OCI-LY1 (cell line): ENCODE results near the gene ZNF626.
"Not testable (repeated sequence)": the region's sequence is repeated elsewhere in the genome, so short reads cannot be mapped to it uniquely, and the experiment has no call there.

Experiments
- H2AFZ ChIP-seq: fragments of 200-600 bp; sonication (generic), shearing (Covaris generic); 2 replicates; pipeline ENCODE4 v1.6.0; 2014; ENCODE audit warnings: antibody characterized with exemption, mild to moderate bottlenecking, low read length
- H3F3A ChIP-seq: fragments of 200-600 bp; sonication (generic), shearing (Covaris generic); 2 replicates; pipeline ENCODE4 v1.6.0; 2014; ENCODE audit warnings: mild to moderate bottlenecking, antibody characterized with exemption, low read length, moderate library complexity; ENCODE audit not compliant: insufficient read depth
- H3K27ac ChIP-seq: fragments of 200-600 bp; sonication (generic); 2 replicates; pipeline ENCODE4 v1.5.1; 2014; ENCODE audit warnings: low read length, mixed run types, mild to moderate bottlenecking, low read depth; ENCODE audit not compliant: poor library complexity, severe bottlenecking
- H3K27me3 ChIP-seq: fragments of 200-600 bp; sonication (generic); 2 replicates; pipeline ENCODE4 v1.6.0; 2014; ENCODE audit warnings: antibody characterized with exemption, mild to moderate bottlenecking, low read length, moderate library complexity; ENCODE audit not compliant: insufficient read depth
- H3K36me3 ChIP-seq: fragments of 200-600 bp; sonication (generic); 2 replicates; pipeline ENCODE4 v1.6.1; 2014; ENCODE audit warnings: mild to moderate bottlenecking, antibody characterized with exemption, low read length, moderate library complexity, mixed read lengths; ENCODE audit not compliant: insufficient read depth
- H3K4me1 ChIP-seq: fragments of 200-600 bp; sonication (generic); 2 replicates; pipeline ENCODE4 v1.5.1; 2014; ENCODE audit warnings: mild to moderate bottlenecking, low read length, moderate library complexity; ENCODE audit not compliant: insufficient read depth, severe bottlenecking
- H3K4me2 ChIP-seq: fragments of 200-600 bp; sonication (generic), shearing (Covaris generic); 2 replicates; pipeline ENCODE4 v1.6.1; 2014; ENCODE audit warnings: low read length
- H3K4me3 ChIP-seq: fragments of 200-600 bp; sonication (generic); 2 replicates; pipeline ENCODE4 v1.5.1; 2014; ENCODE audit warnings: low read length, low read depth, mild to moderate bottlenecking, mixed read lengths; ENCODE audit not compliant: poor library complexity, severe bottlenecking
- H3K79me2 ChIP-seq: fragments of 200-600 bp; shearing (Covaris generic); 2 replicates; pipeline ENCODE4 v1.6.1; 2016; ENCODE audit warnings: mixed run types, low read length, mixed read lengths; ENCODE audit not compliant: insufficient read depth
- H3K9ac ChIP-seq: fragments of 200-600 bp; sonication (generic), shearing (Covaris generic); 2 replicates; pipeline ENCODE4 v1.6.1; 2014; ENCODE audit warnings: mild to moderate bottlenecking, low read length, mixed read lengths
- H3K9me2 ChIP-seq: fragments of 200-600 bp; sonication (generic), shearing (Covaris generic); 2 replicates; pipeline ENCODE4 v1.6.1; 2014; ENCODE audit warnings: low read depth, mild to moderate bottlenecking, low read length, mixed read lengths
- H3K9me3 ChIP-seq: fragments of 200-600 bp; shearing (Covaris generic); 2 replicates; pipeline ENCODE4 v1.6.1; 2014; ENCODE audit warnings: low read length, mixed read lengths
- H4K20me1 ChIP-seq: fragments of 200-600 bp; sonication (generic), shearing (Covaris generic); 2 replicates; pipeline ENCODE4 v1.6.0; 2016; ENCODE audit warnings: mild to moderate bottlenecking, low read length; ENCODE audit not compliant: insufficient read depth
- EZH2 ChIP-seq: fragments of 200-600 bp; sonication (generic), shearing (Covaris generic); IDR thresholded peaks from 2 replicates; pipeline ENCODE4 v1.8.0; 2017; ENCODE audit warnings: borderline replicate concordance, mixed run types, mild to moderate bottlenecking, antibody characterized with exemption, low read length, moderate library complexity, mixed read lengths
- TF ChIP-seq, protein P1 (sequence below): fragments of 200-600 bp; sonication (generic), shearing (Covaris generic); IDR thresholded peaks from 2 replicates; pipeline ENCODE4 v1.5.1; 2017; ENCODE audit warnings: mild to moderate bottlenecking, antibody characterized with exemption, low read length, moderate library complexity, mixed read lengths

The ZNF626 gene

DNA sequence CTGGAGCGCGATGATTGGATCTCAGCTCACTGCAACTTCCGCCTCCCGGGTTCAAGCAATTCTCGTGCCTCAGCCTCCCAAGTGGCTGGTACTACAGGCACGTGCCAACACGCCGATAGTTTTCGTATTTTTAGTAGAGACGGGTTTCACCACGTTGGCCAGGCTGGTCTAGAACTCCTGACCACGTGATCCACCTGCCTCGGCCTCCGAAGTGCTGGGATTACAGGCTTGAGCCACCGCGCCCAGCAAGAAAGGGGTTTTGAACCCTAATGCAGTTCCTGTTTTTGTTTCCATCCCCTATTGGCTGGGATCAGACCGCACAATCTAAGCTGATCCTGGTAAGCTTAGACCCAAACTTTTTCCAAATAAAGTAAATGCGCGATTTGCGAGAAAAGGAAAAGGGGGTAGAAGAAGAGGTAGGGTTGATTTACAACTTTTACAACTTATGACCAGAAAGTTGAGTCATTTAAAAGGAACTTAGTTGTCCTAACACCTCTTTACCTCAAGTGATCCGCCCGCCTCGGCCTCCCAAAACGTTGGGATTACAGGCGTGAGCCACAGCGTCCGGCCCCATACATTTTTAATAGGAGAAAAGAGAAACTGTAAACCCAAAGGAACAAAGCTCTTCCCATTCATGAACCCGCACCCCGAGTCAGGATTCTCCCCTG lies 764 bp downstream of the ZNF626 start:
- H3K4me2 ChIP-seq, result no peak overlapping the region

DNA sequence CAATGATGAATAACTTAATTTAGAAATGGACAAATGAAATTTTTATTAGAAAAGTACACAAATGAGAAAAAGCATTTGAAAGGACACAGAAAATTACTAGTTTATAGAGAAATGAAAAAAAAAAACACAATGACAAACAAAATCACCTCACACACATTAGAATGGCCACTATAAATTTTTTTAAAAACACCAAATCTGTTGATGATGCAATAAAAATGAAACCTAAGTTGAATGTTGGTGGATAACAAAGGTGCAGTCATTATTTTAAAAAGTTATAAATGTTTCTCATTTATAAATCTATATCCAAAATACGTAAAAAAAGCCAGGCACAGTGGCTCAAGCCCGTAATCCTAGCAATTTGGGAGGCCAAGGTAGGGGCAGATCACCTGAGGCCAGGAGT lies 20.8 kb downstream of the ZNF626 start:
- H3F3A ChIP-seq, result no peaks in the 10 kb centered on the region
- H3K36me3 ChIP-seq, result no peaks in the 10 kb centered on the region
- no peak overlapping the region for H2AFZ ChIP-seq
- no peaks in the 10 kb centered on the region for H3K27me3 ChIP-seq
- no peak overlapping the region for H3K9ac ChIP-seq
- H3K4me2 ChIP-seq, result no peak overlapping the region
- TF ChIP-seq EZH2, result no peak
- TF ChIP-seq, protein P1, sequence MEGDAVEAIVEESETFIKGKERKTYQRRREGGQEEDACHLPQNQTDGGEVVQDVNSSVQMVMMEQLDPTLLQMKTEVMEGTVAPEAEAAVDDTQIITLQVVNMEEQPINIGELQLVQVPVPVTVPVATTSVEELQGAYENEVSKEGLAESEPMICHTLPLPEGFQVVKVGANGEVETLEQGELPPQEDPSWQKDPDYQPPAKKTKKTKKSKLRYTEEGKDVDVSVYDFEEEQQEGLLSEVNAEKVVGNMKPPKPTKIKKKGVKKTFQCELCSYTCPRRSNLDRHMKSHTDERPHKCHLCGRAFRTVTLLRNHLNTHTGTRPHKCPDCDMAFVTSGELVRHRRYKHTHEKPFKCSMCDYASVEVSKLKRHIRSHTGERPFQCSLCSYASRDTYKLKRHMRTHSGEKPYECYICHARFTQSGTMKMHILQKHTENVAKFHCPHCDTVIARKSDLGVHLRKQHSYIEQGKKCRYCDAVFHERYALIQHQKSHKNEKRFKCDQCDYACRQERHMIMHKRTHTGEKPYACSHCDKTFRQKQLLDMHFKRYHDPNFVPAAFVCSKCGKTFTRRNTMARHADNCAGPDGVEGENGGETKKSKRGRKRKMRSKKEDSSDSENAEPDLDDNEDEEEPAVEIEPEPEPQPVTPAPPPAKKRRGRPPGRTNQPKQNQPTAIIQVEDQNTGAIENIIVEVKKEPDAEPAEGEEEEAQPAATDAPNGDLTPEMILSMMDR, result no peak
- H3K27ac ChIP-seq, result no peak overlapping the region
- H3K79me2 ChIP-seq, result no peaks in the 10 kb centered on the region
- H3K4me1 ChIP-seq, result no peaks in the 10 kb centered on the region
- H4K20me1 ChIP-seq, result no peaks in the 10 kb centered on the region
- no peaks in the 10 kb centered on the region for H3K9me3 ChIP-seq
- no peak overlapping the region for H3K4me3 ChIP-seq
- no peaks in the 10 kb centered on the region for H3K9me2 ChIP-seq

More for the DNA sequence above, 764 bp downstream of the ZNF626 start:
- Histone ChIP-seq H3K79me2 (no peaks in the 10 kb centered on the region), H3K9me3 (no peaks in the 10 kb centered on the region), H3K4me1 (no peaks in the 10 kb centered on the region), H3K36me3 (no peaks in the 10 kb centered on the region), H3K9ac (no peak overlapping the region), H3F3A (no peaks in the 10 kb centered on the region), H3K27me3 (no peaks in the 10 kb centered on the region), H3K9me2 (no peaks in the 10 kb centered on the region), H4K20me1 (no peaks in the 10 kb centered on the region), H3K4me3 (peak overlapping the region; percentile 50), H3K27ac (no peak overlapping the region), H2AFZ (no peak overlapping the region)
- TF ChIP-seq, protein P1, result no peak
- no peak for TF ChIP-seq EZH2

DNA sequence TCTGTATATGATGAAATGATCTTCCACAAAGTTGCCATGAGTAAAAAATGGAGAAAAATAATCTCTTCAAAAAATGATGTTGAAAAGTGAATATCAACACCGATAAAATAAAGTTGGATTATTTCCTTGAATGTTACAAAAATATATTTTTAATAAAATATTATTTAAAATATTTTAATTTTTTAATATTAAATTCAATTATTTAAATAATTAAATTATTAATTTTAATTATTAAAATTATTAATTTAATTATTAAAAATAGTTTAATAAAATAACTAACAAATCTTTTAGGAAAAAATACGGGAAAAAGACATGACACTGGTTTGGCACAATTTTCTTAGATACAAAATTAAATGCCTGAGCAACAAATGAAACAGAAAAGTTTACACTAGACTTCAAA lies 21.3 kb downstream of the ZNF626 start:
- no peaks in the 10 kb centered on the region for H4K20me1 ChIP-seq
- H3K36me3 ChIP-seq, result no peaks in the 10 kb centered on the region
- H3K79me2 ChIP-seq, result no peaks in the 10 kb centered on the region
- H3K4me2 ChIP-seq, result no peak overlapping the region
- H3K9me2 ChIP-seq, result no peaks in the 10 kb centered on the region
- H3K9me3 ChIP-seq, result 0 out of 2 replicates have a peak, but pooled peaks cover under 1% of the 10 kb centered on the region
- H3K9ac ChIP-seq, result no peak overlapping the region
- no peaks in the 10 kb centered on the region for H3K27me3 ChIP-seq
- no peak overlapping the region for H2AFZ ChIP-seq
- no peak overlapping the region for H3K27ac ChIP-seq
- H3F3A ChIP-seq, result no peaks in the 10 kb centered on the region
- H3K4me1 ChIP-seq, result no peaks in the 10 kb centered on the region
- H3K4me3 ChIP-seq, result no peak overlapping the region
- TF ChIP-seq, protein P1, result no peak
- no peak for TF ChIP-seq EZH2

DNA sequence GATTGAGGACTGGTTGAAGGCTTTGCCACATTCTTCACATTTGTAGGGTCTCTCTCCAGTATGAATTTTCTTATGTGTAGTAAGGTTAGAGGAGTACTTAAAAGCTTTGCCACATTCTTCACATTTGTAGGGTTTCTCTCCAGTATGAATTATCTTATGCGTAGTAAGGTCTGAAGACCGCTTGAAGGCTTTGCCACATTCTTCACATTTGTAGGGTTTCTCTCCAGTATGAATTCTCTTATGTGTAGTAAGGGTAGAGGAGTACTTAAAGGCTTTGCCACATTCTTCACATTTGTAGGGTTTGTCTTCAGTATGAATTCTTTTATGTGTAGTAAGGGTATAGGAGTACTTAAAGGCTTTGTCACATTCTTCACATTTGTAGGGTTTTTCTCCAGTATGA lies 36.8 kb downstream of the ZNF626 start:
- H3K4me2 ChIP-seq, H3K27ac ChIP-seq, H3K9me2 ChIP-seq, H2AFZ ChIP-seq, H4K20me1 ChIP-seq, H3K9ac ChIP-seq, H3K36me3 ChIP-seq, H3K9me3 ChIP-seq, H3K27me3 ChIP-seq, H3K4me1 ChIP-seq, H3F3A ChIP-seq, H3K79me2 ChIP-seq, H3K4me3 ChIP-seq: not testable (repeated sequence)
